Stomach (tissue), 9 donors: Measurements from ENCODE around the gene MYO9A. TPM values are rescaled to one million over a fixed set of nuclear protein-coding genes. Genes with fewer than 3 reads are reported as not detected.
A peak's percentile ranks its signal among the peaks of the same experiment; 100 is the strongest.

Experiments
- DNase-seq, 2 donors: peaks; one replicate each; pipeline versions ENCODE4 v3.0.0 to v3.0.0-alpha.2; 2013 to 2019
- H3K27ac ChIP-seq, 5 donors: fragments of 200-600 bp in 4 of 5; sonication (generic) in 4 of 5; one replicate each; pipeline ENCODE4 v1.5.1; 2013 to 2019; ENCODE audit warnings: mild to moderate bottlenecking in 1 of 5, moderate library complexity in 1 of 5
- H3K27me3 ChIP-seq, 3 donors: fragments of 200-600 bp; sonication (generic); one replicate each; pipeline ENCODE4 v1.5.1; 2017 to 2019; ENCODE audit warnings: mixed run types in 1 of 3
- H3K36me3 ChIP-seq, 4 donors: fragments of 200-600 bp; sonication (generic); 1 replicate in 3 of 4; 2 replicates in 1 of 4; pipeline ENCODE4 v1.5.1; 2016 to 2019
- H3K4me1 ChIP-seq, 4 donors: fragments of 200-600 bp; sonication (generic); one replicate each; pipeline ENCODE4 v1.5.1; 2016 to 2019
- H3K4me3 ChIP-seq, 4 donors: fragments of 200-600 bp; sonication (generic) in 3 of 4; one replicate each; pipeline ENCODE4 v1.5.1; 2016 to 2019; ENCODE audit warnings: mild to moderate bottlenecking in 1 of 4
- H3K9me3 ChIP-seq, 4 donors: fragments of 200-600 bp; sonication (generic); one replicate each; pipeline ENCODE4 v1.5.1; 2016 to 2019
- EP300 ChIP-seq: sonication (generic); formaldehyde crosslinking; IDR thresholded peaks from one replicate; pipeline ENCODE4 v1.6.1; 2017; ENCODE audit warnings: antibody characterized with exemption
- POLR2A ChIP-seq, 4 donors: fragments of 450-650 bp; IDR thresholded peaks; one replicate each; pipeline ENCODE4 v1.6.1; 2016; ENCODE audit warnings: antibody characterized with exemption in 4 of 4, control low read depth in 2 of 4, mild to moderate bottlenecking in 1 of 4, moderate library complexity in 1 of 4
- POLR2AphosphoS5 ChIP-seq, 3 donors: sonication (generic); formaldehyde crosslinking; IDR thresholded peaks; one replicate each; pipeline ENCODE4 v1.6.1; 2016; ENCODE audit warnings: antibody characterized with exemption in 3 of 3
- WGBS, 5 donors: extraction: QIAGEN DNeasy Blood & Tissue Kit in 3 of 5; methylation state at CpG; one replicate each; pipeline versions ENCODE4 v1.1.5 to v1.1.7; 2013 to 2018; 5-methylcytosine and 5-hydroxymethylcytosine counted together
- intact Hi-C: fragments of 100-400 bp; cut with DNase I; formaldehyde crosslinking; loops from one replicate; pipeline ENCODE4 v1.15.1; 2023; ENCODE audit warnings: low total_unique reads
- polyA plus RNA-seq, 3 donors: library from polyadenylated mRNA; stranded (reverse); fragments of 200-250 nt; gene quantifications; one replicate each; pipeline ENCODE4 v1.2.3, GENCODE V29; 2013
- total RNA-seq, 5 donors: library from RNA; depleted of rRNA; stranded (reverse); fragments of >200 nt; gene quantifications; one replicate each; pipeline versions ENCODE4 v1.1.0 to v1.2.3, GENCODE V29; 2014 to 2016
- TF ChIP-seq, protein P1 (sequence below), 7 experiments: fragments of 450-650 bp in 4 of 7; fragments of 200-600 bp in 3 of 7; sonication (generic) in 3 of 7; IDR thresholded peaks; one replicate each; pipeline ENCODE4 v1.5.1; 2016 to 2019; ENCODE audit warnings: antibody characterized with exemption in 7 of 7, control low read depth in 2 of 7, mild to moderate bottlenecking in 1 of 7
- donor health status: healthy with polysubstance abuse.
- donor health status: Bipolar disorder and iron deficiency.
- donor health status: healthy.

MYO9A gene
- total and polyA plus RNA-seq, 8 donors, result 2.2 to 120 (median 39.0) TPM

- DNase-seq, result peak in 1 of 2 donors; percentile 53
- Histone ChIP-seq H3K27me3 (no peaks in the 10 kb centered on the region), H3K4me3 (no peak overlapping the region), H3K4me1 (no peaks in the 10 kb centered on the region), H3K9me3 (no peaks in the 10 kb centered on the region), H3K27ac (no peak overlapping the region), H3K36me3 (no peaks in the 10 kb centered on the region)
- TF ChIP-seq, protein P1, sequence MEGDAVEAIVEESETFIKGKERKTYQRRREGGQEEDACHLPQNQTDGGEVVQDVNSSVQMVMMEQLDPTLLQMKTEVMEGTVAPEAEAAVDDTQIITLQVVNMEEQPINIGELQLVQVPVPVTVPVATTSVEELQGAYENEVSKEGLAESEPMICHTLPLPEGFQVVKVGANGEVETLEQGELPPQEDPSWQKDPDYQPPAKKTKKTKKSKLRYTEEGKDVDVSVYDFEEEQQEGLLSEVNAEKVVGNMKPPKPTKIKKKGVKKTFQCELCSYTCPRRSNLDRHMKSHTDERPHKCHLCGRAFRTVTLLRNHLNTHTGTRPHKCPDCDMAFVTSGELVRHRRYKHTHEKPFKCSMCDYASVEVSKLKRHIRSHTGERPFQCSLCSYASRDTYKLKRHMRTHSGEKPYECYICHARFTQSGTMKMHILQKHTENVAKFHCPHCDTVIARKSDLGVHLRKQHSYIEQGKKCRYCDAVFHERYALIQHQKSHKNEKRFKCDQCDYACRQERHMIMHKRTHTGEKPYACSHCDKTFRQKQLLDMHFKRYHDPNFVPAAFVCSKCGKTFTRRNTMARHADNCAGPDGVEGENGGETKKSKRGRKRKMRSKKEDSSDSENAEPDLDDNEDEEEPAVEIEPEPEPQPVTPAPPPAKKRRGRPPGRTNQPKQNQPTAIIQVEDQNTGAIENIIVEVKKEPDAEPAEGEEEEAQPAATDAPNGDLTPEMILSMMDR (IDR thresholded peaks at IDR 0.05), result no peak
- no peak for TF ChIP-seq EP300
- no peak for TF ChIP-seq POLR2A (IDR thresholded peaks at IDR 0.05)
- no peak for TF ChIP-seq POLR2AphosphoS5 (IDR thresholded peaks at IDR 0.05)
- WGBS, 5 donors, result 50 to 73% (median 58%) methylated on average over 2 of the region's 2 CpGs
- intact Hi-C loops, result no loop called here
Measured at GRCh38 chr15:71792521-71792920, 325.4 kb downstream of the MYO9A start.

GRCh38 chr15:71791975-71792374 is 326.0 kb downstream of the MYO9A start:
- Histone ChIP-seq H3K9me3 (no peaks in the 10 kb centered on the region), H3K27ac (no peak overlapping the region), H3K4me3 (no peak overlapping the region), H3K4me1 (no peaks in the 10 kb centered on the region), H3K36me3 (no peaks in the 10 kb centered on the region), H3K27me3 (no peaks in the 10 kb centered on the region)
- 88 to 95% (median 94%) methylated on average over 7 of the region's 7 CpGs for WGBS, 5 donors
- no peak for DNase-seq
- intact Hi-C loops, result no loop called here
- no peak for TF ChIP-seq POLR2A (IDR thresholded peaks at IDR 0.05)
- no peak for TF ChIP-seq EP300
- TF ChIP-seq POLR2AphosphoS5 (IDR thresholded peaks at IDR 0.05), result no peak
- TF ChIP-seq, protein P1 (IDR thresholded peaks at IDR 0.05), result no peak

DNA sequence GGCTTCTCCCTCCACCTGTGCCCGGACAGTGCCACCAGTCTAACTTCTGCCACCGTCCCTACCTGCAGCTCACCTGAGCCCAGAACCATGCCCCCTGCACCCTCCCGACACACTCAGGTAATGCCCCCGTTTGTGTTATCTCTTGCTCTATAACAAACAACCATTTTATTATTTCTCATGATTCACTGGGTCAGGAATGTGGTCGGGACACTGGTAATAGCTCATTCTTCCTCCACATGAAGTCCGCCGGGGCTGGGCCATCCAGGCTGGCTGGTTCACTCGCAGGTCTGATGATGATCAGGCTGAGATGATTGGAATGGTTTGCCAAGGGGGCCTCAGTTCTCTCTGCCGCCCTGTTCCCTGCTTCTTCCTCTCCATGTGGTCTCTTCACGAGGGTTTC is 327.9 kb downstream of the MYO9A start:
- intact Hi-C loops, result no loop called here
- no peak overlapping the region for H3K27ac ChIP-seq

DNA sequence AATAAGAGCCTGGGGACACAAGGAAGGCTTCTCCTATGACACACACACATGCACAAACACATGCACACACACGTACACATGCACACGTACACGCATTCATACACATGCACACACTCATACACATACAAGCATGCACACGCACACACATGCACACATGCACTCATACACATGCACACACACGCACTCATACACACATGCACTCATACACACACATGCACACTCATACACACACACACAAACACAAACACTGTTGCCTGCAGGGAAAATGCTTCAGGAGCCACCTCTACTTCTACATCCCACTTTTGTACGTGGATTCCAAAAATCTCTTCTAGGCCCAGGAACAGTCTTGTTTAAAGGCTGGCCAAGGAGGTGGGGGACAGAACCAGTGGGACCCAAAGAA is 328.3 kb downstream of the MYO9A start:
- no peaks in the 10 kb centered on the region for H3K36me3 ChIP-seq
- intact Hi-C loops, result no loop called here
- TF ChIP-seq, protein P1 (IDR thresholded peaks at IDR 0.05), result no peak
- no peak for TF ChIP-seq POLR2AphosphoS5 (IDR thresholded peaks at IDR 0.05)
- TF ChIP-seq EP300, result no peak
- 86 to 98% (median 93%) methylated on average over 6 of the region's 6 CpGs for WGBS, 5 donors
- no peaks in the 10 kb centered on the region for H3K27me3 ChIP-seq
- no peaks in the 10 kb centered on the region for H3K9me3 ChIP-seq
- no peak overlapping the region for H3K27ac ChIP-seq
- no peak overlapping the region for H3K4me3 ChIP-seq
- H3K4me1 ChIP-seq, result no peaks in the 10 kb centered on the region
- no peak for DNase-seq

More for the DNA sequence above, 327.9 kb downstream of the MYO9A start:
- 66 to 75% (median 69%) methylated on average over 10 of the region's 10 CpGs for WGBS, 5 donors
- Histone ChIP-seq H3K9me3 (no peaks in the 10 kb centered on the region), H3K4me3 (no peak overlapping the region), H3K27me3 (no peaks in the 10 kb centered on the region), H3K4me1 (no peaks in the 10 kb centered on the region), H3K36me3 (no peaks in the 10 kb centered on the region)
- TF ChIP-seq, protein P1 (IDR thresholded peaks at IDR 0.05), result no peak
- TF ChIP-seq POLR2A (IDR thresholded peaks at IDR 0.05) (no peak), EP300 (no peak)
- DNase-seq, result peak; percentile 24 to 48
